HepG2 (cell line): ENCODE data around the gene FBXO41. TPM values are rescaled to one million over a fixed set of nuclear protein-coding genes. Genes with fewer than 3 reads are reported as not detected.

ENCODE experiments used
- ATAC-seq: fragments of 200-7000 bp; cut with Tn5 transposase; 3 replicates; pipeline ENCODE4 v1.9.1; 2020; ENCODE audit warnings: mild to moderate bottlenecking, moderate library complexity
- BruUV-seq: library from RNA; stranded (reverse); fragments of 400-500 nt; replicated peaks from 2 replicates; lab custom pipeline; 2021; lab: Mats Ljungman, UMichigan
- CTCF ChIA-PET: fragments of 300-600 bp; formaldehyde crosslinking; extraction: SDS; loops from one replicate; lab custom pipeline; 2021; ENCODE audit warnings: low total read pairs, inconsistent platforms, low intra/inter-chr PET ratio; lab: Yijun Ruan, JAX
- POLR2A ChIA-PET: fragments of 350-600 bp; sonication (Branson Sonifier 250); formaldehyde crosslinking; loops from one replicate; lab custom pipeline; 2020; ENCODE audit warnings: antibody characterized with exemption, inconsistent platforms; lab: Yijun Ruan, JAX
- DNase-seq: peaks from one replicate; pipeline ENCODE4 v3.0.0-alpha.2; 2015; ENCODE audit warnings: low spot score
- FAIRE-seq: peaks from 3 replicates; lab custom pipeline; 2011; peaks lifted over from hg19 to GRCh38; lab: Jason Lieb, UNC
- H2AFZ ChIP-seq: one replicate; pipeline ENCODE4 v1.6.1; 2011; ENCODE audit warnings: low read length, inconsistent platforms
- H3K27ac ChIP-seq: fragments of 300-600 bp; 3 replicates; pipeline ENCODE4 v1.8.0; 2011; ENCODE audit warnings: mixed run types, mild to moderate bottlenecking, mixed read lengths, low read length, inconsistent platforms; ENCODE audit not compliant: insufficient read depth; ENCODE audit errors: extremely low read length
- H3K27me3 ChIP-seq, 2 experiments: fragments of 200-600 bp in 1 of 2; 2 replicates in 1 of 2; 3 replicates in 1 of 2; pipeline versions ENCODE4 v1.6.0 to v1.8.0; 2011; ENCODE audit warnings: low read length in 2 of 2, mild to moderate bottlenecking in 2 of 2, moderate library complexity in 2 of 2, inconsistent platforms in 1 of 2; ENCODE audit not compliant: insufficient read depth in 2 of 2, control insufficient read depth in 1 of 2
- H3K36me3 ChIP-seq, 2 experiments: fragments of 200-600 bp in 1 of 2; replicated peaks in 1 of 2; 2 replicates in 1 of 2; 3 replicates in 1 of 2; pipeline versions ENCODE4 v1.5.1 to v1.8.0; 2011; ENCODE audit warnings: low read length in 2 of 2, inconsistent platforms in 1 of 2; ENCODE audit not compliant: insufficient read depth in 2 of 2, control insufficient read depth in 1 of 2
- H3K4me1 ChIP-seq: 2 replicates; pipeline ENCODE4 v1.5.1; 2012; ENCODE audit warnings: low read length, inconsistent platforms; ENCODE audit not compliant: insufficient read depth
- H3K4me2 ChIP-seq: 2 replicates; pipeline ENCODE4 v1.6.0; 2011; ENCODE audit warnings: low read depth, low read length, inconsistent platforms
- H3K4me3 ChIP-seq, 3 experiments: fragments of 200-600 bp in 1 of 3; sonication (generic), shearing (Covaris generic) in 1 of 3; replicated peaks in 1 of 3; 2 replicates each; pipeline ENCODE4 v1.5.1; 2011 to 2016; ENCODE audit warnings: low read length in 3 of 3, inconsistent platforms in 2 of 3, low read depth in 2 of 3, mild to moderate bottlenecking in 2 of 3, control low read depth in 1 of 3, mixed read lengths in 1 of 3; ENCODE audit not compliant: insufficient read depth in 1 of 3
- H3K79me2 ChIP-seq: one replicate; pipeline ENCODE4 v1.6.1; 2011; ENCODE audit warnings: low read length, inconsistent platforms; ENCODE audit not compliant: insufficient read depth
- H3K9ac ChIP-seq: 2 replicates; pipeline ENCODE4 v1.6.0; 2011; ENCODE audit warnings: mild to moderate bottlenecking, low read depth, low read length, inconsistent platforms; ENCODE audit not compliant: insufficient read depth
- H3K9me3 ChIP-seq: 2 replicates; pipeline ENCODE4 v1.5.1; 2012; ENCODE audit warnings: mild to moderate bottlenecking, low read length
- H4K20me1 ChIP-seq: 2 replicates; pipeline ENCODE4 v1.6.0; 2011; ENCODE audit warnings: inconsistent platforms, mild to moderate bottlenecking, low read length, moderate library complexity; ENCODE audit not compliant: insufficient read depth
- CCDC6 ChIP-seq: sonication (generic); formaldehyde crosslinking; IDR thresholded peaks from 2 replicates; pipeline ENCODE4 v1.8.1; 2022; ENCODE audit warnings: mild to moderate bottlenecking, missing genetic modification reagents, moderate library complexity
- NR2C2 ChIP-seq: sonication (generic); formaldehyde crosslinking; IDR thresholded peaks from 2 replicates; pipeline ENCODE4 v1.4.0; 2020; ENCODE audit warnings: missing genetic modification reagents, mild to moderate bottlenecking, moderate library complexity, borderline replicate concordance
- PAXIP1 ChIP-seq: sonication (generic); formaldehyde crosslinking; conservative IDR thresholded peaks from 2 replicates; pipeline ENCODE4 v1.4.0; 2020; ENCODE audit warnings: mild to moderate bottlenecking, missing genetic modification reagents, moderate library complexity
- POLR2G ChIP-seq: fragments of 200-400 bp; formaldehyde crosslinking; IDR thresholded peaks from 2 replicates; pipeline ENCODE4 v1.6.1; 2018; ENCODE audit warnings: mild to moderate bottlenecking, low read depth, low read length, moderate library complexity
- RBM22 ChIP-seq: fragments of 200-400 bp; formaldehyde crosslinking; optimal IDR thresholded peaks from 2 replicates; pipeline ENCODE3; 2017; ENCODE audit warnings: mild to moderate bottlenecking, low read length, moderate library complexity
- SMAD3 ChIP-seq: sonication (generic); formaldehyde crosslinking; IDR thresholded peaks from 2 replicates; pipeline ENCODE4 v1.4.0; 2020; ENCODE audit warnings: missing genetic modification reagents
- TBL1XR1 ChIP-seq: fragments of 150-350 bp; IDR thresholded peaks from 2 replicates; pipeline ENCODE4 v1.6.1; 2014; ENCODE audit warnings: borderline replicate concordance, low read length; ENCODE audit not compliant: partially characterized antibody
- ZC3H13 ChIP-seq: sonication (generic); formaldehyde crosslinking; IDR thresholded peaks from 2 replicates; pipeline ENCODE4 v1.8.1; 2023; ENCODE audit warnings: mild to moderate bottlenecking, missing genetic modification reagents, moderate library complexity
- ZNF280D ChIP-seq: sonication (generic); formaldehyde crosslinking; IDR thresholded peaks from 2 replicates; pipeline ENCODE4 v1.5.1; 2020; ENCODE audit warnings: mild to moderate bottlenecking, missing genetic modification reagents
- ZNF572 ChIP-seq: sonication (generic); formaldehyde crosslinking; IDR thresholded peaks from 2 replicates; pipeline ENCODE4 v1.5.1; 2020; ENCODE audit warnings: mild to moderate bottlenecking, missing genetic modification reagents
- ZNF770 ChIP-seq: sonication (generic); formaldehyde crosslinking; IDR thresholded peaks from 2 replicates; pipeline ENCODE4 v1.5.0; 2020; ENCODE audit warnings: mild to moderate bottlenecking, missing genetic modification reagents
- WGBS: methylation state at CpG from one replicate; pipeline ENCODE4 v1.1.6; 2017; ENCODE audit warnings: low lambda C conversion rate; 5-methylcytosine and 5-hydroxymethylcytosine counted together
- in situ Hi-C: cut with HindIII; loops from 2 replicates; pipeline ENCODE4 v1.10.0; 2017; ENCODE audit warnings: low pct_unique_long_range_greater_than_20kb; ENCODE audit not compliant: extremely low pct_ligation_motif_present
- intact Hi-C: fragments of 100-400 bp; cut with micrococcal nuclease; formaldehyde crosslinking; loops from one replicate; pipeline ENCODE4 v1.10.0; 2022; ENCODE audit not compliant: unreplicated experiment
- polyA plus RNA-seq, 8 experiments: library from polyadenylated mRNA; depleted of rRNA in 3 of 8; stranded (reverse) in 7 of 8; unstranded in 1 of 8; fragments of >200 nt; fragmentation: Illumina TruSeq in 4 of 8; extraction: Trizol in 4 of 8; gene quantifications; 2 replicates each; pipeline versions ENCODE4 v1.2.1 to v1.2.3, GENCODE V29; 2011 to 2016; ENCODE audit warnings: low read depth in 4 of 8, missing spikeins in 1 of 8, mixed read lengths in 1 of 8; ENCODE audit not compliant: insufficient read depth in 1 of 8
- total RNA-seq, 5 experiments: library from RNA; depleted of rRNA; stranded (reverse); fragments of >200 nt; fragmentation: Illumina TruSeq; extraction: Trizol; gene quantifications; 2 replicates each; pipeline ENCODE4 v1.2.3, GENCODE V29; 2016; ENCODE audit warnings: low read depth in 1 of 5

The FBXO41 gene
- total and polyA plus RNA-seq, 2 of the 13 experiments (the other 11 are each of a cell fraction or from before 2014, with no cell fraction given): 4.2 to 10.3 TPM

- TF ChIP-seq SMAD3 (CRISPR knock-in tag) (no peak), CCDC6 (CRISPR knock-in tag) (0 out of 2 replicates have a peak, but pooled peaks have one; percentile 53)
- TF ChIP-seq, all 625 proteins: peak for 18
Observed at GRCh38 chr2:73255007-73255644, 29.2 kb downstream of the FBXO41 start (continued).

GRCh38 chr2:73254343-73255006 is 29.8 kb downstream of the FBXO41 start:
- Histone ChIP-seq H3K4me2 (no peak overlapping the region), H3K79me2 (no peaks in the 10 kb centered on the region), H3K4me1 (peaks cover 9% of the 10 kb centered on the region), H3K9me3 (no peaks in the 10 kb centered on the region), H3K27me3 (no peaks in the 10 kb centered on the region), H4K20me1 (peaks cover 6% of the 10 kb centered on the region; the same call in 1 of the 2 replicates), H3K9ac (no peak overlapping the region), H2AFZ (no peak overlapping the region), H3K4me3 (no peak overlapping the region), H3K27ac (no peak overlapping the region), H3K36me3 (peaks cover 27 to 54% of the 10 kb centered on the region in 2 experiments)
- intact Hi-C loops: no loop called here
- FAIRE-seq: no peak
- BruUV-seq: TSS peak; percentile 8
- no peak for DNase-seq
- in situ Hi-C loops: no loop called here
- ChIA-PET CTCF (no interaction called here), POLR2A (interaction anchor here (1.3 to 2.5 kb wide), 3 partner anchors 8 to 21 kb away, joined by 3 to 10 read pairs (median 7); partner anchors contain the start of genes CCT7 and PRADC1)
- 97% methylated on average over 7 of the region's 7 CpGs for WGBS
- no peak; the same call in 2 of the 3 replicates for ATAC-seq
- no peak for TF ChIP-seq TBL1XR1
- peak; percentile 22; the same call in 1 of the 2 replicates for TF ChIP-seq ZC3H13 (CRISPR knock-in tag)
- no peak for TF ChIP-seq ZNF572 (CRISPR knock-in tag)
- peak; percentile 24 for TF ChIP-seq RBM22
- peak; percentile 62 for TF ChIP-seq POLR2G
- 0 out of 2 replicates have a peak, but pooled peaks have one; percentile 7 for TF ChIP-seq PAXIP1
- 0 out of 2 replicates have a peak, but pooled peaks have one; percentile 11 for TF ChIP-seq NR2C2 (CRISPR knock-in tag)
- peak; percentile 29; the same call in 1 of the 2 replicates for TF ChIP-seq ZNF770
- TF ChIP-seq ZNF280D: no peak
